HG02938 (cell line): ENCODE measurements around the gene CIP2A.
"Not testable (repeated sequence)": the region's sequence is repeated elsewhere in the genome, so short reads cannot be mapped to it uniquely, and the experiment has no call there.

Source experiments
- ATAC-seq: cut with Tn5 transposase; IDR thresholded peaks from one replicate; pipeline ENCODE4 v1.9.1; 2021; ENCODE audit warnings: mild to moderate bottlenecking, moderate library complexity; ENCODE audit not compliant: unreplicated experiment

Gene CIP2A

DNA sequence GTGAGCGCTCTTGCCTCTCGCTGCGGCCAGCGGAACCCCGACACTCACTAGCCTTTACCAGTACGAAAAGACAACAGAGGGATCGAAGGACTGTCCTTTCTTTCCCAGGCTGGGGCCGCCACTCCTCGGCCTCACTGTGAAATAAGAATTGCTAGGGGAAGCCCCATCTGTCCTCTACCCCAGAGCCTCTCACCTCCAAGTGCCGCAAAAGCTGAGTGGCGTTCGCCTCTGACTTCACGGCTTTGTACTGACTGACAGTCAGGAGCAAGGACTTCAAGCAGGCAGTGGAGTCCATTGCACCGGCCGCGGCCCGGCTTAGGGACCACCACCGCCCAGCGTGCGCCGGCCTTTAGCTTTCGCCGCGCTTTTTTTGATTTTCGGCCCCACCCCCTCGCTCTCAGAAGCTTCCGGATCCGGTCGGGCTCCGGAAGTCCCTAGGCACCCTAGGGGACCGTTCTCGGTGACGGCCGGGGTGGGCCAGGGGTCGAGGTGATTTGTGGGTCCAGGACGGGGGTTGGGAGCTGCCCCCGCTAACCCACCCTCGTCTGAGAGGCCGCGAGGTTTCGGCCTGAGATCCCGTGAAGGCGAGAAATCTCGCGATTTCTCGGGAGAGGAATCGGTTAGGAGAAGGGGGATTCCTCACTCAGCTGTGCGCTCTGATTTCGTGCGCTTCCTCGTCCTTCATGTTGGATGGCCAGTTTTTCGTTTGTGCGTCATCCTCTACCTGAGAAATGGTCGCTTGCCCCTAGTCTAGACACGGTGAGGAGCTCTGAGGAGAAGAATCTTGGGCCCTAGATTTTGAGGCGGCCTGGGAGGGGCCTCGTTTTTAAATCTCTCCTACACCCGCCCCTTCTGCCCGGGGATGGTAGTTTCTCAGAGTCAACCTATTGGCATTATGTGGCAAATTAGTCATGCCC, at the start of gene CIP2A, which contains the start of gene DZIP3:
Gene CIP2A (minus strand): TSS at position 358 of the 917 bp plus-strand sequence. CDS start 63 bp downstream, at position 295.
Gene DZIP3 (plus strand): TSS at position 642 of the 917 bp plus-strand sequence. CDS start 15,685 bp downstream, outside the sequence.
- ATAC-seq, result peak; percentile 85

DNA sequence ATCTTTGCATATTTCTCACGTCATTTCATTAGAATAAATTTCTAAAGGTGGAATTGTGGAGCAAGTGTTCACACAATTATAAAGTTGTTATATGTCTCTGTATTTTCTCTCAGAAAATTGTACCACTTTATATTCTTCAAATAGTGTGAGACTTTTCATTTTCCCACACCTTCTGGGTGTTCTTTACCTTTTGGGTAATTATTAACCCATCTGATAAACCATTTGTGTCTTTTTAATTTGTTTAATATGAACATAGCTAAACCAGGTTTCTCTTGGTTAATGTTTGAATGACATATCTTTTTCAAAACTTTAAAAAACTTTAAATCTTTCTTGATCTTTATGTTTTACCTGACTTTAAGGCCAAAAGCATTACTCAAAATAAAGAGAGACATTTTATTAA, 40.7 kb upstream of the CIP2A start:
- no peak for ATAC-seq

DNA sequence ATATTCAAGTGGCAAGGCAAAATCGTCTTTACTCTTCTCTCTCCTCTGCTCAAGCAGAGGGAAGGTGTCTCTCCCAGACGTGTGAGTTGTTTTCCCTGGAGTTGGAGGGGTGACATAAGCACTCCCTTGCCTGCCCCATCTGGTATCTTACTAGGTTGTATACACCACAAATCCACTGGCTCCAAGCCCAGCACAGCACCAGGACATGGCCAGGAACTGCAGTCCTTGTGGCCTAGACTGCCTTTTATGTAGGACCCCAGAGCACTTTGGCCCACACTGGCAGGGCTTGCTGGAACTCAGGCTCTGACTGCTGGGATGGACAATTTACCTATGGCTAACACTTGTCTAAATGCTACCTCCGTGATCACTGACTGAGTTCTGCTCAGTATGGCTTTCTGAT, 34.3 kb upstream of the CIP2A start:
- no peak for ATAC-seq

DNA sequence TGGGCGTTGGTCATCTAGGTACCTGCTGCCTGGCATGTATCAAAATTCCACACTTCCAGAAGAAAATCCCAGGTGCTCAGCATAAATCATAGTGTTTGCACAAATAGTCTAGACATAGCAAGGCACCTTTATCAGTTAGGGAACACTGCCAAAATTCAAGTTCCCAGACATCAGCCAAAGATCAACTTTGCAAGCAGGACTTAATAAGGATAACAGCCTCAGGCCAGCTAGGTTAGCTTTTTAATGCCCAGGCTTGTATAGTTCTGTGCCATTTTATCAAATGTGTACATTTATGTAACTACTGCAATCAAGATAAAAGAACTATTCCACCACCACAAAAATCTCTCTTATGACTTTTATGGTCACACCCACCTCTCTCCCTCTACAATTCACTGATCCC, 31.0 kb upstream of the CIP2A start:
- ATAC-seq, result no peak

DNA sequence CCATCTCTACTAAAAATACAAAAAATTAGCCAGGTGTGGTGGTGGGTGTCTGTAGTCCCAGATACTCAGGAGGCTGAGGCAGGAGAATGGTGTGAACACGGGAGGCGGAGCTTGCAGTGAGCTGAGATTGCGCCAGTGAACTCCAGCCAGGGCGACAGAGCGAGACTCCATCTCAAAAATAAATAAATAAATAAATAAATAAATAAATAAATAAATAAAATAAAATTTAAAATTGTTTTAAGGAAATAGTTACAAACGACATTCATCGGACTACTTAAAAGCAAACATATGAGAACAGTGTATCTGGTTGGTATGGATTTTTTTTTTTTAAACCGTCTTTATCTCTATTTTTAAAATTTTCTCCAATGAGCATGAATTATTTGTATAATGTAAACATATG, 26.9 kb upstream of the CIP2A start:
- not testable (repeated sequence) for ATAC-seq

DNA sequence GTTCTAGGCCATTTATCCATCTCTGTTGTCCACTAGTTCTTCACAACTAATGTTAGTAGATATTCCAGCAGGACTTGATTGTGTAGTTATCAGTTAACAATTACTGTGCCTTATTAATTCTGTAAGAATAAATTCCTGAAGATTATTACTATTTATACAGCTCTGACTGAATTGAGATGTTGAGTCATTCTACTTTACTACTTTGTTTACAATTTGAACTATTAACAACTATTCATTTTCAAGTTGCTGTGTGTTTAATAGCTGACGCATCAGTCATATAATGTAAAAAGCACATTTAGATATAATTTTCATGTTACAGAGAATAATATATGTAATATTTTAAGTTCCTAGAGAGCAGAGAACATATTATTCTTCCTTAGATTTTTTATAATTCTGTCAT, 21.4 kb upstream of the CIP2A start:
- ATAC-seq, result no peak

DNA sequence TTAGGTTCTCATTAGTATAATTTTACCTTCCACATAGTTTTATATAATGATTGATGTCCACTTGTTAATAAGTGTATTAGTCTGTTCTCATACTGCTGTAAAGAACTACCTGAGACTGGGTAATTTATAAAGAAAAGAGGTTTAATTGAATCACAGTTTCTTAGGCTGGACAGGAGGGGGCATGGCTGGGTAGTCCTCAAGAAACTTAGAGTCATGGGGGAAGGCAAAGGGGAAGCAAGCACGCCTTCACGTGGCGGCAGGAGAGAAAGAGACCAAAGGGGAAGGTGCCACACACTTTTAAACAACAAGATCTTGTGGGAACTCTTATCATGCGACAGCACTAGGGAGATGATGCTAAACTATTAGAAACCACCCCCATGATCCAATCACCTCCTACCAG, 19.5 kb upstream of the CIP2A start:
- no peak for ATAC-seq

DNA sequence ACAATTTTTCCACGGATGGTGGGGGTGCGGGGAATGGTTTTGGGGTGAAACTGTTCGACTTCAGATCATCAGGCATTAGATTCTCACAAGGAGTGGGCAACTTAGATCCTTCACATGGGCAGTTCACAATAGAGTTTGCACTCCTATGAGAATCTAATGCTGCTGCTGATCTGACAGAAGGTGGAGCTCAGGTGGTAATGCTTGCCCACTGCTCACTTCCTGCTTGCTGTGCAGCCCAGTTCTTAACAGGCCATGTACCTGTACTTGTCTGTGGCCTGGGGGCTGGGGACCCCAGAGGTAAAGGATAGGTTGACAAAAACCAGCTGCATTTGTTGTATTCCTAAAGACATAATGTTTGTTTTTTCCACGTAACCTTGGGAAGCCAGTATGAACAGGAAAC, 16.3 kb upstream of the CIP2A start:
- ATAC-seq, result no peak

DNA sequence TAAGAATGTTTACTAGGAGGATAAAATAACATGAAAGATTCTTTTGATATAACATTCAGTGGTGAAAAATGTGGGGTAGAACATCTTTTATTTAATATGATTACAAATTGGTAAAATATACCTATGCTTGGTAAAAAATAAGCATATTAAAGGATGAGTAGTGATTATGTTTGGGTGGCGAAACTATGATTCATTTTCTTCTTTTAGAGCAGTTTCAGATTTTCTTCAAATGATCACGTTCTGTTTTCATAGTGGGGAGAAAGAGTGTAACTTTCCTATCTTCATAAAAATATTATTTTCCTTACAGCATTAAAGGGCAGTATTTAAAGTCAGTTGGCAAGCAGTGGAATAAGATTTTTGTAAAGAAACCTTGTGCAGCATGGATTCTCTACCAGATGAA, 15.8 kb upstream of the CIP2A start:
- ATAC-seq, result no peak

DNA sequence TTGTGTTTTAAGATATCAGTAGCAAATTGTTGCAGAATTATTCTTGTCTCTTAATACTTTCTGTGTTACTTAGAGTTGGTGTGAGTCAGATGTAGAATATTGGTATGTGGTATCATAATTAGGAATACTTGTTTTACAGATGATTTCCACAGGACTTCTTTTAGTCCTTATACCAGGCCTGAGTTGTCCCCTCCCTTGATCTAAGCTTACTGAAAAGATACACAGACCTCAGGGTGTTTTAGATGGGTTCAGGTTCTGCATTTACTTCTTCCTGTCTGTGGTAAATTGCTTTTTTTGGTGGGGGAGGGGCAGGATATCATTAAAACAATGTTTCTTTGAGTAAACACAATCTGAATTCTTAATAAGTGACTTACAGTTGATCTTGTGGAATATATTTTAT, 14.5 kb upstream of the CIP2A start:
- ATAC-seq, result no peak

DNA sequence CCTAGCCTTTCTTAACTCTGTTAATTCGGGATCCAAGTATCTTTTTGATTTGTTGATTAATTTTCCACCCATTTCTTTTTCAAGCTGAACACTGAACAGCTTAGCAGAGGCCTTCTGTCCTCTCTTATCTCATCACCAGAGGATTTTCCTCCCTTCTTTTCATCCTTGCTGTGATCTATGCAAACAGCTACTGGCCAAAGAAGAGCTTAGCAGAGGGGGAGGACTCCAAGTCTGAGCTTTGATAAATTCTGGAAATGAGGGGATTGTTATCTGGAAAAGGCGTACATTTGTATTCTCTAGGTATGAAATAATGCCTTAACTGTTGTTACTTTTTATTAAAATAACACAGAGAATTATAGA, 13.7 kb upstream of the CIP2A start:
- peak; percentile 6 for ATAC-seq

DNA sequence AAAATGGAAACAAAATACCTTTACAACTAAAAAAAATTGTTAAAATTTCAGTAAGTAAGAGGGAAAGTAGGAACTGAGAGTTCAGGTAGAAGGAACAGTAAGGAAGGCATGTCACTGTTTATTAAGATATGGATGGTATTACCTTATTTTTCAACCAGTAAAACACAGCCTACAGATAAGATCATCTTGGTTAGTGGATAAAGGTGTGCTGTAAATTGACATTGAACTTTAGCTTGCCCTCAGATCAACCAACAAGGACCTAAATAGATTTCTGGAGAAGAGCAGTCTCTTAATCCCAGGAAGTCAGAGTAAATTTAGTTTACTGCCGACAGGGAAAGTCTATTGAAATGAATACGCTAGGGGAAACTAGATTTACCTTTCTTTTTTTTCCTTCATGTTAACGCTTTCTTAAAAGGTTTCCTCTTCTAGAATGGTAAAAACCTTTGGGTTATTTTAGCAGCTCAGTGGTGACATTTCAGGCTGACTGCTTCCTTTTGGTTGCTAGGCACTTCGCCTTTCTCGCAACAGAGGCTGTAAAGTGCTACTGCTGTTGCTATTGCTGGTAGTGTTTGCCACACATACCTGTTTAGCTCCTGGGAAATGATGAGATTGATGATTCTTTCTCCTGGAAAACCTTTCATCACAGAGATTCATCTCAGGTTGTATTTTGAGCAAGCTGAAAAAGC, 13.2 kb upstream of the CIP2A start:
- peak; percentile 87 for ATAC-seq

DNA sequence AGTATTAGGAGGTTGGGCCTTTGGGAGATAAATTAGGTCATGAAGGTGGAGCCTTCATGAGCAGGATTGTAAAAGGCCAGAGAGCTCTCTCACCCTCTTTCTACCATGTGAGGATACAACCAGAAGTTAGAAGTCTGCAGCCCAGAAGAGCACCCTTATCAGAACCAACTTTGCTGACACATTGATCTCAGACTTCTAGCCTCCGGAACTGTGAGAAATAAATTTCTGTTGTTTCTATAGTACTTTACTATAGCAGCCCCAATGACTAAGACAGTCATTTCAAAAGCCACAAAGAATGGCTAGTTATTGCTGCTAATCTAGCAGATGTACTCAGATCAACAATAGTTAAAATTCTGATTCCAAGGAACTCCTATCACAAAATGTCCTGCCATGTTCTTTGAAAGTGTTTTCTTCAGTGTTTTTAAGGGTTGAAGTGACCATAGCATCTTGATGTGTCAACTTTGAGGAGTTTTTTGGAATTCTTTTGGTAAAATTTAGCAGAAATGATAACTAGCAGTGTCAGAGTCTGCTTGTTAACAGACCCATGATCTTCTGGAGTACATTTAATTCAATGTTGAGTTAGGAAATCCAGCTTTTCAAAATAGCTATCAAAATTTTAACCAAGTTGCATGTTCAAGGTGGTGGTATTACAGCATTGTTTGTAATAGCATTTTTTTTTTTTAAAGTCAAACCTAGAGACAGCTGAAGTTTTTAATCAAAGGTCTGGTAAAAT, 10.6 kb upstream of the CIP2A start:
- no peak for ATAC-seq

DNA sequence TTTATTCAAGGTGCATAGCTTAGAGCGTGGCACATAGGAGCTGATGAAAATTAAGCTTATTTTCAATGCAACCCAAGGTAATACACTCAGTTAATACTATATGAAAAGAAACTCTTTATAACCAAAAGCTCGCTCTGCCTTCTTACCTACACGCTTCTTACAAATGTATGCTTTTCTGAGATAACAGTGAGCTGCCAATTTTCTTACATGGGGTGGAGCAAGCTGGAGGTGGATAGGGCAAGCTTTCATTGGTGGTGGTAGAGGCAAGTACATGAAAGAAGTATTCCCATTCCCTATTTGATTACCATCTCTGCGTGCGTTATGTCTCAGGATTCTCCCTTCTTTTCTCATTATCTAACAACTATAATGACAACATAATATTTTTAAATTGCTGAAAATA, 9.1 kb upstream of the CIP2A start:
- no peak for ATAC-seq

DNA sequence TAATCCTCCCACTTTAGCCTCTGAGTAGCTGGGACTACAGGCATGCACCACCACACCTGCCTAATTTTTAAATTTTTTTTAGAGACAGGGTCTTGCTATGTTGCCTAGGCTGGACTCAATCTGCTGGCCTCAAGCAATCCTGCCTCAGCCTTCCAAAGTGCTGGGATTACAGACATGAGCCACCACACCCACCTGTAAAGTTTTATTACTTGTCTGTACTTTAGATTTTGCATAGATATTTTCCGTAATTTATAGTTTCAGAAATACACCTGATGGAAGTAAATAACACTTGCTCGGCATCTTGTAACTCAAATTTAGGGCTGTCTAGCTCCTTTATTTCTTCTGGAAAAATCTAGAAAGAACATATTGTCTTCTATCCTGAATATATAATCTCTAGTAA, 6.1 kb upstream of the CIP2A start:
- no peak for ATAC-seq

DNA sequence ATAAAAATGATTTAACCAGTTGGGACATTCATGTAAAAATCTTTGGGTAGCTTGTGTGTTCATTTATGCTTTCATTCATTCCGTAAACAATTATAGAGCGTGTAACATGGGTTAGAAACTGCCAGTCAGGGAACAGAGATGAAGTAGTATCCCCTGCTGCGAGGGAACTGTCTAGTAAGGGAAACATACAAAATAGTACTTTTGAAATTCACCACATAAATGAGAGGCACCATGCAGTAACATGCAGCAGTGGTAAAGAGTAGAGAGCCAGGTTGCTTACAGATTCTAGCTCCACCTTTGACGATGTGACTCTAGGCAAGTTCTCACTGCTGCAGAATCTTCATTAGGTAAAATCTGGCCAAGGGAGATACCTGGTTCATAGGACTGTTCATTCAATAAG, 1.2 kb upstream of the CIP2A start:
- ATAC-seq, result no peak

DNA sequence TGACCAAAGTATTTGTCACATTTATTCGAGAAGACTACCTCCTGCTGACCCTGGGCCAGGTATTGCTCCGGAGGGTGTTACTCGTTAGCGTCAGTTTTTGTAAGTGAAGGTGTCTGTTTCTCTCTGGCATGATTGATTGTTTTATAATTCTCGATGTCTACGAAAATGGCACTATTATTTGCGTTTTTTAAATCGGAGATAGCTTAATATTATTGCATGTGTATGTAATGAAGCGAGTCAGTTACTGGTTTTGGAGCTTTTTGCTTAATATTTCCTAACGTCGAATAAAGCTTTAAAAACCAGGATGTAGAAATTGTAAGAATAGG, 723 bp upstream of the CIP2A start:
- ATAC-seq, result no peak

DNA sequence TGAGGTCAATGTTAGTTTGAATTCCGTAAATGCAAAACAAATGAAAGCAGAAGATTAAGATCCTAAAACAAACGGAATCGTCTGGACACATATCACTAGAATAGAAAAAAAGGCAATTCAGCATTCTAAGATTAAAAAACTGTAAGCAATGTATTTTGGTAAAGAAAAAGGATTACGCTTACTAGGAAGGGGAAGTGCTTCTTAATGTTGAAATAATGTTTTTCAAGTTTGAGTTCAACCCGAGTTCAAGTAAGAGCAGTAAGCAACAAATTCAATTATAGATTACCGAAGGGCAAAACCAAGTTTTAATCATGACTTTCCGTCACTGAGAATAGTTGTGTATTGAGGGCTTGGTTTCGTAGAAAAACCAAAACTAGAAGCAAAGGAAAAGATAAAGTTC, 637 bp downstream of the CIP2A start:
- ATAC-seq, result no peak

DNA sequence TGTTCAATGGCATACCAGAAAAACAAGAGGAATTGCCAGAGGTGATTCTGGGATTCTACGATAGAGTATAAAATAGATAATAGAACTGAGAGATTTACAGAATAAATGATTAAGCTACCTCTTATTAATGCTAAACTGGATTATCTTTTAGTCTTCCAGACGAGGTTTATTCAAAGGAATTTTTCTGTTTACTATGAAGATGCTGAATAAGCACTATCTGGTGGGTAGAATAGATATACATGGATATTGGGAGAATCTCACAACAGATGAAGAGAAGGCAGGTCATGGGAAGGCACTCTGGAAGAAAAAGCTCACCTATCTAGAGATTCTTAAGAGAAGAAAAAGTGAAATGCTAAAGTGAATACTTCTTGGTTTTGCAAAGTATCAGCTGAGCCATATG, 11.2 kb downstream of the CIP2A start:
- ATAC-seq, result no peak

DNA sequence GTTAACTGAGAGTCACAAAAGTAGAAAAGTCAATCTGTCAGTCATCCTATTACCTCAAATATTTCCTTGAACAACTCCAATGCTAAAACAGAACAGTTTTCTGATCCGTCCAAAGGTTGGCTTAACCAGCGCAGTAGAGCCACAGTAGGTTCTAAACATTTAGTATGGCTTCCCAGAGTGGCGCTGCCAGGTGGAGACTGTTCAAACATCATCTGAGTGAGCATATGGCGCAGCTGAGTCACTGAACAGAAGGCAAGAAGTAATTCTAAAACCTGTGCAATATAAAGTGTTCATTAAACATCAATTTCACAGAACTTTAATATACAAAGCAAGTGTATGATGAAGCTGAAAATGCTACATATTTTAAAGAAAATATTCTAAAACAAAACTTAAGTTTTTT, 19.9 kb downstream of the CIP2A start:
- no peak for ATAC-seq

DNA sequence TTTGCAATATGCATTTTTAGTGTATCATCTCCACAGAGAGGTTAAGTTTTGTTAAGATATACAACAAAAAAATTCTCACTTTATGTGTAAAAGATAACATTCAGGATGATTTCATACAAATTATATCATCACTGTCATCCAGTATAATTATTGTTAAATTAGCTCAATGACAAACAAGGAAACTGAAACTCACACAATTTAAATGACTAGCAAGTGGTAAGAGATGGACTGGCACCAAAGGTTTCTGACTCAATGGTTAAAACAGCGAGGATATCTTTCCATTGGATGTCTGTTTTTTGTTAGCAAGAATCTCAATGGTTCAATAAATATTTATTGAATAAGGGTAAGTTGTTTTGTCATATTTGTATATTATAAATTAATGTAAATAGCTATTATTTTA, 22.6 kb downstream of the CIP2A start:
- ATAC-seq, result no peak

DNA sequence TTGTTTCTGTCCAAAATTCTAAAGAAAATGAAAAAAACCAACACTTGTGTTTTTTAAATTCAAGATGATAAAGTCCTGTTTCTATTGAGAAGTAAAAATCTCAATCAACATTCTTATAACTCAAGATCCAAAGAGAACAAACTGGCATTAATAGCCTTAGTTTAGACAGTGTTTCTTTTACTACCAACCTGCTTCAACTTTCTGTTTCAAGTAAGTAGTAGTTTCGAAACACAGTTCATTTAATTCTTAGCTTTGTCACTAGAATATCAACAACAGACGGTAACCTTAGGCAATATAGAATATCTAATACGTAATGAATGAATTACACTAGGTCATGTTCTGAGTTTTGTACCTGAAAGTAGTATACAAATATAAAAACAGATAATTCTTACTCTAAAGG, 23.7 kb downstream of the CIP2A start:
- no peak for ATAC-seq
